Activated CD4-positive, alpha-beta T cell treated with anti-CD3 and anti-CD28 coated beads, Interleukin-2, amount 50 U/mL, for 4 hours (primary cell): ENCODE data around the gene IER5L.
A peak's percentile ranks its signal among the peaks of the same experiment; 100 is the strongest.
"Not testable (repeated sequence)": the region's sequence is repeated elsewhere in the genome, so short reads cannot be mapped to it uniquely, and the experiment has no call there.

Experiments
- DNase-seq, 2 experiments: peaks; one replicate each; pipeline ENCODE4 v3.0.0-alpha.2; 2020

Gene IER5L

GRCh38 chr9:129202613-129203555 is 24.8 kb upstream of the IER5L start:
- DNase-seq = peak; percentile 86 to 87

GRCh38 chr9:129201866-129202265 is 23.8 kb upstream of the IER5L start:
- no peak for DNase-seq

GRCh38 chr9:129201289-129201688 is 23.2 kb upstream of the IER5L start:
- no peak for DNase-seq

GRCh38 chr9:129200255-129200654 is 22.2 kb upstream of the IER5L start:
- no peak for DNase-seq

DNA sequence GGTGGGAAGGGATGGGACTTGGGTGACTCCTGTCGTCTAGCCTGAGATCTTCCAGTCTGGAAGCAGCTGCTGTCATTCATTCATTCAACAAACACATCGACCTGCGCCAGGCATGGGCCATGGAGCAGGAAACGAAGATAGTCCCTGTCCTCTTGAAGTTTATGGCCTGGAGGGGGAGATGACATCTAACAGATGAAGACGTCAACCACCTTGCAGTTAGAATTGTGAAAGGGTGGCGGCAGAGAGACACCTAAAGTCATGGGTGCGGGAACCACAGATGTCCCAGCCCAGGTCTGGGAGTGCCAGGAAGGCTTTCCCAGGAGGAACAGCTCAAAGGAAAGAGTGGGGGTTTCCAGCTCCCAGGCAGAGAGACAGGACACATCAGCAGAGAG is 21.0 kb upstream of the IER5L start:
- DNase-seq = no peak

DNA sequence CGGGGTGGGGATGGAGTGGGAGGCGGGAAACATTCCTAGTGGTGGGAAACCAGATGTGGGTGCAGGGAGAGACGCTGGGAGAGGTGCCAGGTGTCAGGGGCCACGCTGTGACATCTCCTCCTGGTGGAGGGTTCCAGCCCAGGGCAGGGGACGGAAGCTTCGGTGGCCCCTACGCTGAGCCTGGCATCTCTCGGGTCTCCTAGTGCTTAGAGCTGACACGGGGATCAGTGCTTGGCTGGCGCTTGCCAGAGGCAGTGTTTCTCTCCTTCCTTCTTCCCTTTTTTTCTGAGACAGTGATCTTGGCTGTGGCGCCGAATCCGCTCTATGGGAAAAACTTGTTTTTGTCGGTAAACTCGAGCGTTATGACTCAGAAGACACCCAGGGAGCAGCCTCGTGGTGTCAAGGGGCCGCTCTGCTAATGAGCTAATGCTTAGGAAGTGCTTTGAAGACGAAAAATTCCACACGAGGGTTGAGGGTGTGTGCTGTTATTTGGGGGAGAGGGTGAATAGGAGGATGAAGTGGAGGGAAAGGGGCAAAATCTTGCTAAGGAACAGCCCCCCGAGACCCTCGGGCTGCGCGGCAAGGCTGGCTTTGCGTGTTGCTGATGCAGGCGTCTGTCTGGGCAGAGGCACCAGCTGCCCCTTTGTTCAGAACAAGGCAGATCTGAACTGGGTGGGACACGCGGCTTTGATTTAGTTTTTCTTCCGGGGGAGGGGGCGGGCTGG is 20.4 kb upstream of the IER5L start:
- no peak for DNase-seq

DNA sequence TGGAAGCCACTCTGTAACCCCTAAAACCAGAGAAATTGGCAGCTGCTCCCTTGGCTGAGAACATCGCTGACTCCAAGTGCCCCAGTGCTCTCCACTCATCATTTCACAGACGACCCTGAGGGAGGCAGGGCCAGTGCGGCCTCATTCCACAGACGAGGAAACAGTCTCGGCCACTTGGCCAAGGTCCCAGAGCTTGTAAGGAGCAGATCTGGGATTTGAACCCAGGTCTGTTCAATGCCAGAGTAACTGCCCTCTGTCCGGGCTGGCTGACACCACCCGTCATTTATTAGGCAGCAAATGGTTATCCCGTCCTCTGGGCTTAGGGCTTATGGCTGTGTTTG is 19.9 kb upstream of the IER5L start:
- no peak for DNase-seq

DNA sequence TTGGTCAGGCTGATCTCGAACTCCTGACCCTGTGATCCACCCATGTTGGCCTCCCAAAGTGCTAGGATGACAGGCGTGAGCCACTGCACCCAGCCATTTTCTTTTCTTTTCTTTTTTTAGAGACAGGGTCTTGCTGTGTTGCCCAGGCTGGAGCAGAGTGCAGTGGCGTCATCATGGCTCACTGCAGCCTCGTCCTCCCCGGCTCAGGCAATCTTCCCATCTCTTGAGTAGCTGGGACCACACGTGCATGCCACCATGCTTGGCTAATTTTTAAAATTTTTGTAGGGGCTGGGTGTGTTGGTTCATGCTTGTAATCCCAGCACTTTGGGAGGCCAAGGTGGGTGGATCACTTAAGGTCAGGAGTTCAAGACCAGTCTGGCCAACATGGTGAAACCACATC is 19.0 kb upstream of the IER5L start:
- not testable (repeated sequence) for DNase-seq

DNA sequence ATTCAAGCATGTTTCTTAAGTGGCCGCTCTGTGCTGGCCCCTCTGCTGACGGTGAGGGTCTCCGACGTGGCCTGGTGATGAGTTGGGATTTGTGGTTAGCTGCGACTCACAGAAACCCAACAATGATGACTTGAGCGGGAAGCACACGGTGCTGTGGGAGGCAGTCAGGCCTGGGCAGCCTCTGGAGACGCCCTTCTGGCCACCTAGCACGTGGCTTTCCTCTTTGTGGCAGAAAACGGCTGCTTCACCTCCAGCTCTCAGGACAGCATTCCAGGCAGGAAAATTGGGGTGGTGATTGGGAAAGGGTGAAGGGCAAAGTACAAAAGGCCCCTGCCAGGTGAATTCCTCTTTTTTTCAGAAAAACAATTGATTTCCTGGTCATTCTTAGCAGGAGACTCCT is 17.5 kb upstream of the IER5L start:
- no peak for DNase-seq

DNA sequence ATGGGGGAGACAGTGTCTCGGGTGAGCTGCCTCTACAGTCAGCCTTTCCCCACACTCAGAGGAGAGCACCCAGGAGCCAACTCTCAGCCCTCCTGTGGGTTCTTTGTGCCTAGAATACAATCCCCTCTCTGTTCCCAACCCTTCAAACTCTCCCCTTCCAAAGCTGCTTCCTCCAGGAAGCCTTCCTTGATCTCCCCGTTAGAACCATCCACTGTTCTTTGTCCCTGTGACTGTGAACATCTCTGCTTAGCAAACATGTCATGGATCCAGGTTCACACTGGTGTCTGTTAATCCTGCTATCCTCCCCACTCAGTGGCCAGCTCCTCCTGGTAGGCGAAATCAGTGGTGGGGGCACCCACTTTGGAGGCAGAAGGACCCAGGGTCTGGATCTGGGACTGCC is 16.2 kb upstream of the IER5L start:
- DNase-seq = no peak

GRCh38 chr9:129193655-129194054 is 15.6 kb upstream of the IER5L start:
- no peak for DNase-seq

- DNase-seq = no peak
Observed at GRCh38 chr9:129191234-129191633, 13.2 kb upstream of the IER5L start.

DNA sequence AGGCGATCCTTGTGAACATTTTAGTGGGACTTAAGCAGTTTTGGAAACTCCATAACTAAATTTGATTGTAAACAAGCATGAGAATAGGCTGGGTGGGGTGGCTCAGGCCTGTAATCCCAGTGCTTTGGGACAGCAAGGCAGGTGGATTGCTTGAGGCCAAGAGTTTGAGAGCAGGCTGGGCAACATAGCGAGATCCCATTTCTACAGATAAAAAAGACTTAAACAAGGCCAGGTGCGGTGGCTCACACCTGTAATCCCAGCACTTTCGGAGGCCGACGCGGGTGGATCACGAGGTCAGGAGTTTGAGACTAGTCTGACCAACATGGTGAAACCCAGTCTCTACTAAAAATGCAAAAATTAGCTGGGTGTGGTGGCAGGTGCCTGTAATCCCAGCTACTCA is 11.9 kb upstream of the IER5L start:
- DNase-seq = not testable (repeated sequence)

DNA sequence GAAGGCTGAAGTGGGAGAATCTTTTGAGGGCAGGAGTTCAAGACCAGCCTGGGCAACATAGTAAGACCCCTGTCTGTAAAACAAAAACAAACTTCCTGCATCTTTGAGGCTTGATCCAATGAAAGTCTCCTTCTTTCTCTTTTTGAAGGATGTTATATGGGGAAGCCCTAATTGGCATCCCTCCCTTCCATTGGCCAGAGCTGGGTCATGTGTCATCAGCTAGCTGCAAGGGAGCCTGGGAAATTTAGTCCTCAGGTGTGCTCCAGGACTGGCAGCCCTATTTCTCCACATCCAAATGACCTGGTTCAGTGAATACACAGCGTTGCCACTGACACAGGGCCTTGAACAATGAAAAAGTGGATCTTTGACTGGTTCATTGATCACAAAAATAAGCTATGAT is 9.0 kb upstream of the IER5L start:
- DNase-seq = no peak

- DNase-seq = no peak
Observed at GRCh38 chr9:129185991-129186390, 7.9 kb upstream of the IER5L start.

DNA sequence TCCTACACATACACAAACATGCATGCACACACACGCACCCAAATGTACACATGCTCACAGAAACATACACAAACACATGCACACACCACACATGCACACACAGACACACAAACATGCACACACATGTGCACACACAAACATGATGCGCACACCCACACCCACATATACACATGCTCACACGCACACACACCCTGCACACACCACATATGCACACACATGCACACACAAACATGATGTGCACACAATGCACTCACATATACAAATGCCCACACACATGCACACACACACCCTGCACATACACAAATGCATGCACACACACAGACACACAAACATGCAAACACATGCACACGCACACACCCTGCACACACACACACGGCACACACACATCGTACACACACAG is 7.3 kb upstream of the IER5L start:
- no peak for DNase-seq

GRCh38 chr9:129184596-129185122 is 6.6 kb upstream of the IER5L start:
- no peak for DNase-seq

DNA sequence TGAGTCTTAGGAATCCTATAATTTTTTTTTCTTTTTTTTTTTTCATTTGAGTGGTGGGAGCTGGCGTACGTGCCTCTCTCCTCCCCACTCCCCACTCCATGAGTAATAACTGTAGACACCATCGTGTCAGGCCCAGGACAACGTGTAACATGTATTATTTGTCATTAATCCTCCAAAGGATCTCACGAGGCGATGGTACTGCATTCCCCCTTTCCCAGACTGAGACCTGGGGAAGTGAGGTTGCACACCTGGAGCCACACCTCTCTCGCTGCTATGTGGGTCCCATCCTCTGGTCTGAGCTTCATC is 6.1 kb upstream of the IER5L start:
- no peak for DNase-seq

- no peak for DNase-seq
Observed at GRCh38 chr9:129183495-129184218, 5.6 kb upstream of the IER5L start.

GRCh38 chr9:129182625-129183494 is 4.8 kb upstream of the IER5L start:
- no peak for DNase-seq

DNA sequence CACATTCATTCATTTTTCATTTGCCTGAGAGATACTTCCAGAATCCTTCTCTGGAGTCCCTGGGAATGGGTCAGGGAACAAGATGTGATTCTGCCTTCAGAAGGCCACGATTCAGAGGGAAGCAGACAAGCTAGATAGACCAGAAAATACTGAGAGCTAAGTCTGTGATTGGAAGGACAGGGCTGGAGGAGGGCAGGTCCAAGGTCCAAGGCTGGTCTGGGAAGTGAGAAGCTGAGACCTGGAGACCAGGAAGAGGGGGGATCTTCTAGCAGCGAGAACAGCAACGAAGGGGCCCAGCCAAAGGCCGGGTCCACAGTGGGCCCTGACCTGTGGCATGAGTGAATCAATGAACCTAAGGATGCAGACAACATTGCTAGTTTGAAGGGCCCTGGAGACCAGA is 4.1 kb upstream of the IER5L start:
- DNase-seq = no peak

DNA sequence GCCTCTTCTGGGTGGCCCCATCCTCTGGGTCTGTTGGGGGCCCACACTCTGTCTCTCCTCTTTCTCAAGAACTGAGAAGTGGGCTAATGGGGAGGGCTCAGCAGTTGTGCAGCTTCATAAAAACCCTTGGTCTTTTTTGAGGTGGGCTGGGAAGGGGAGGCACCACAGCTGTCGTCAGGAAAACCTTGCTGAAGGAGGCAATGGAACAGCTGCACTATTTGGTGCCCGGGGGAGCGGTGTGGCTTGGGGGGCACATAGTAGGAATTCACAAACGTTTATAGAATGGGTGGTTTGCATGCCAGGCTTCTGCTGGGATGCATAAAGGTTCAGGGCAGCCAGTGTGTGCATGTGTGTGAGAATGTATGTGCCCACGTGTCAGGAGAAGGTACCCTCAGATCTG is 3.2 kb upstream of the IER5L start:
- no peak for DNase-seq
